GM12873 (cell line): ENCODE results near the gene LRRC18.

Experiments used
- CTCF ChIP-seq: IDR thresholded peaks from 2 replicates; pipeline ENCODE4 v1.5.1; 2012; ENCODE audit warnings: low read depth, mild to moderate bottlenecking, moderate library complexity, low read length, control low read depth; ENCODE audit not compliant: insufficient read depth; ENCODE audit errors: missing control alignments

The LRRC18 gene

GRCh38 chr10:48974510-48975156, 35.0 kb upstream of the LRRC18 start:
- no peak for TF ChIP-seq CTCF

GRCh38 chr10:48973065-48973464, 33.4 kb upstream of the LRRC18 start:
- no peak for TF ChIP-seq CTCF

- TF ChIP-seq CTCF: no peak
Observed at GRCh38 chr10:48970654-48971053, 31.0 kb upstream of the LRRC18 start.

GRCh38 chr10:48970046-48970445, 30.4 kb upstream of the LRRC18 start:
- no peak for TF ChIP-seq CTCF

GRCh38 chr10:48968036-48968435, 28.4 kb upstream of the LRRC18 start:
- no peak for TF ChIP-seq CTCF

- no peak for TF ChIP-seq CTCF
Observed at GRCh38 chr10:48965460-48965859, 25.8 kb upstream of the LRRC18 start.

GRCh38 chr10:48964038-48964437, 24.4 kb upstream of the LRRC18 start:
- TF ChIP-seq CTCF: no peak
